H1 (cell line): ENCODE results near the gene CABP4.
"Not testable (repeated sequence)": the region's sequence is repeated elsewhere in the genome, so short reads cannot be mapped to it uniquely, and the experiment has no call there.

Experiments used
- BCL11A ChIP-seq, 2 experiments: IDR thresholded peaks; one replicate each; pipeline ENCODE4 v1.6.1; 2011; ENCODE audit warnings: low read depth in 2 of 2, low read length in 2 of 2, mild to moderate bottlenecking in 2 of 2
- MAX ChIP-seq: IDR thresholded peaks from 2 replicates; pipeline ENCODE4 v1.6.1; 2012; ENCODE audit warnings: inconsistent platforms
- POLR2A ChIP-seq, 2 experiments: IDR thresholded peaks; 1 replicate in 1 of 2; 2 replicates in 1 of 2; pipeline ENCODE4 v1.6.1; 2011; ENCODE audit warnings: low read depth in 2 of 2, low read length in 2 of 2, mild to moderate bottlenecking in 2 of 2; ENCODE audit errors: control extremely low read depth in 1 of 2
- POLR2AphosphoS5 ChIP-seq: IDR thresholded peaks from 2 replicates; pipeline ENCODE4 v1.6.1; 2011; ENCODE audit warnings: low read depth, low read length
- TAF1 ChIP-seq: IDR thresholded peaks from 2 replicates; pipeline ENCODE4 v1.6.1; 2011; ENCODE audit warnings: mild to moderate bottlenecking, low read depth, low read length
- YY1 ChIP-seq: IDR thresholded peaks from 2 replicates; pipeline ENCODE4 v1.6.1; 2011; ENCODE audit warnings: low read depth, mild to moderate bottlenecking, low read length
- TF ChIP-seq, protein P1 (sequence below), 3 experiments: IDR thresholded peaks; 1 replicate in 2 of 3; 2 replicates in 1 of 3; pipeline versions ENCODE4 v1.5.1 to v1.6.1; 2011; ENCODE audit warnings: low read length in 3 of 3, mild to moderate bottlenecking in 3 of 3, inconsistent platforms in 2 of 3, low read depth in 1 of 3, moderate library complexity in 1 of 3; ENCODE audit not compliant: insufficient read depth in 1 of 3; ENCODE audit errors: control extremely low read depth in 1 of 3

DNA sequence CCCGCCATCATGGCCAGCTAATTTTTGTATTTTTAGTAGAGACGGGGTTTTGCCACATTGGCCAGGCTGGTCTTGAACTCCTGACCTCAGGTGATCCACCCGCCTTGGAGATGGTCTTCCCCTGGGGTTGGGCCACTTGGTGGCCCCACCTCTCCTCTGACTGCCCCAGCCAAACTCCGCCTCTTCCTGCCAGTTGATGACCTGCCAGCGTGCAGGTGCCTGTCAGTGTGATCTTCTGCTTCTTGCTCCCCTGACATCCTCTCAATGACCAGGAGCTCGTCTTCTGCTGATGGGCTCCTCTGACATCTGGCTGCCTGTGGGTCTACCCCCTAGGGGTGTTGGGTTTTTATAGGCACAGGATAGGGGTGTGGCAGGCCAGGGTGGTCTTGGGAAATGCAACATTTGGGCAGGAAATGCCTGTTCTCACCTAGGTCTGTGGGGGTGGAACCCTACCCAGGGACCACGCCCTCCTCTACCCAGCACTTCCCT lies 30.8 kb downstream of the CABP4 start:
- TF ChIP-seq, protein P1, sequence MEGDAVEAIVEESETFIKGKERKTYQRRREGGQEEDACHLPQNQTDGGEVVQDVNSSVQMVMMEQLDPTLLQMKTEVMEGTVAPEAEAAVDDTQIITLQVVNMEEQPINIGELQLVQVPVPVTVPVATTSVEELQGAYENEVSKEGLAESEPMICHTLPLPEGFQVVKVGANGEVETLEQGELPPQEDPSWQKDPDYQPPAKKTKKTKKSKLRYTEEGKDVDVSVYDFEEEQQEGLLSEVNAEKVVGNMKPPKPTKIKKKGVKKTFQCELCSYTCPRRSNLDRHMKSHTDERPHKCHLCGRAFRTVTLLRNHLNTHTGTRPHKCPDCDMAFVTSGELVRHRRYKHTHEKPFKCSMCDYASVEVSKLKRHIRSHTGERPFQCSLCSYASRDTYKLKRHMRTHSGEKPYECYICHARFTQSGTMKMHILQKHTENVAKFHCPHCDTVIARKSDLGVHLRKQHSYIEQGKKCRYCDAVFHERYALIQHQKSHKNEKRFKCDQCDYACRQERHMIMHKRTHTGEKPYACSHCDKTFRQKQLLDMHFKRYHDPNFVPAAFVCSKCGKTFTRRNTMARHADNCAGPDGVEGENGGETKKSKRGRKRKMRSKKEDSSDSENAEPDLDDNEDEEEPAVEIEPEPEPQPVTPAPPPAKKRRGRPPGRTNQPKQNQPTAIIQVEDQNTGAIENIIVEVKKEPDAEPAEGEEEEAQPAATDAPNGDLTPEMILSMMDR (IDR thresholded peaks at IDR 0.05; ENCODE audit: control extremely low read depth in 1 of 3, insufficient read depth in 1 of 3, low read depth in 1 of 3, low read length in 3 of 3) = not testable (repeated sequence)
- TF ChIP-seq POLR2AphosphoS5; TAF1; YY1; BCL11A (IDR thresholded peaks at IDR 0.05; ENCODE audit: low read depth in 2 of 2, low read length in 2 of 2); POLR2A (IDR thresholded peaks at IDR 0.05; ENCODE audit: control extremely low read depth in 1 of 2, low read depth in 2 of 2, low read length in 2 of 2); MAX: not testable (repeated sequence)
